ENCODE measurements around the gene RAD18. TPM values are rescaled to one million over a fixed set of nuclear protein-coding genes. Genes with fewer than 3 reads are reported as not detected.

RAD18 gene
- total RNA-seq, 1 experiment from 2014 or later = 14.9 TPM

DNA sequence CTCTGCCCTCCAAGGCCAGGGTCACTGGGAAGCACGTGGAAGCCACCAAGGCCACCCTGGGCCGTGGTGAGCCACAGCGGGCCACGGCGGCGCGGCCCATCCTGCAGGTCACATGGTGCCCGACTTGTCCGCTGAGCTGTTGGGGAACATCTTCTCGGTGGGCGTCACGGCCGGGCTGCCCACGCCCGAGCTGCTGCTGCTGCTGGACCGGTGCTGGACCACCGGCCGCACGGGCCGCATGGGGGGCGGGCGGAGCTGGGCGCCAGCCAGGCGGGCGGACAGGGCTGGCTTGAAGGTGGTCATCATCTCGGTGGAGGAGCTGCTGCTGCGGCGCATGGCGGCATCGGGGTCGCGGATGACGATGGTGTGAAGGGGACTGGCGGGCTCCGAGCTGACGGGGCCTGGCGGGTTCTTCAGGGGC is 22.1 kb upstream of the RAD18 start:
- DNase-seq (ENCODE audit: low spot score) = no peak

DNA sequence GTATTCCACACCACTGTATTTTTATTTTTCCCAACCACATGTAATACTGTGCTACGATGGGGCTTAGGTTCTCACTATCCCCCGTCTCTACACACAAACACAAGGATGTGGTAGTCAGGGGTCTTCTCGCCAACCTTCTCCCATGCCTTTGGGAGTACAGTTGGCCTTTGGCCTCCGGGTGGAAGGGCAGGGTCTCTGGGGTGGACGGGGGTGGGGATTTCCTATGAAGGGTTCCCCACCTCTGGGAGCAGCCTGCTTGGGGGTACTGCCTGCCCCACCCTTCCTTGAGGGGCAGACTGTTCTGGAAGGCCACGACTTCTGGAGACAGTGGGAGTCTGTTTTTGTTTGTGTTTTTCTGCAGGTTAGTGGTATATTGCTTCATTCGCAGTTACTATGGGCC is 21.3 kb upstream of the RAD18 start:
- DNase-seq (ENCODE audit: low spot score) = no peak

DNA sequence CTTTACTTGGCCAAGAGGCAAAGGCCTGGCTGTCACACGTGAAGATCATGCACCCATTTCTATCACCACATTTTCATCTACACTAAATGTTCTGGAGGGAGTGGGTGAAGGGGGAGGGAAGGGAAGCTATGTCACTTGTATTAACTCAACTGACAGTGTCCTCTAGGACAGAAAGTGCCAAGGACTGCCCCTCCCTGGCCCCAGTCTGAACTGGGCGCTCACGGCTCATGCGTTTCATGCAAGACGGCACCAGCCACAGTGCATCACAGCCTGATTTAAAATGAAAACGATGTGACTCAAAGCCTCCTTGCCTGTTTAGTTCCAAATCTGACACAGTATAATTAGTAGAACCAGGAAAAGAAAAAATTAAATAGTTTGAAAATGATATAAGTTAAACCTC is 20.8 kb upstream of the RAD18 start:
- DNase-seq (ENCODE audit: low spot score) = no peak

DNA sequence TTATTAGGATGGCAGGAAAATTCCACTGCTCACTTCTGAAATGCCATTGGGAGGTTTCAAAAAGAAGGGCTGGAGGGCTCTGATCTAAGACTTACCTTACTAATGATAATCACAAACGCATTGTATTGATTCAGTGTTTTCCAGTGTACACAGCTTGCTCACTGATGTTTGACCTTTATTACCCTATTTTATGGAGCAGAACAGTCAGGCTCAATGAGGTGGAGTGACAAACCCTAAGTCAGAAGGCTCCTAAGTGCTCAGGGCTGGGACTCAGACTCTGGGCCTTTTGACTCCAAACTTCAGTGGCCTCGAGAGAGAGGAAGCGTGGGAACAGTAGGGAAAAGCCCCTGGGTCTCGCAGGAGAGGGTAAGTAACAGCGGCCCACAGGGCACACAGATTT is 20.3 kb upstream of the RAD18 start:
- DNase-seq (ENCODE audit: low spot score) = no peak

DNA sequence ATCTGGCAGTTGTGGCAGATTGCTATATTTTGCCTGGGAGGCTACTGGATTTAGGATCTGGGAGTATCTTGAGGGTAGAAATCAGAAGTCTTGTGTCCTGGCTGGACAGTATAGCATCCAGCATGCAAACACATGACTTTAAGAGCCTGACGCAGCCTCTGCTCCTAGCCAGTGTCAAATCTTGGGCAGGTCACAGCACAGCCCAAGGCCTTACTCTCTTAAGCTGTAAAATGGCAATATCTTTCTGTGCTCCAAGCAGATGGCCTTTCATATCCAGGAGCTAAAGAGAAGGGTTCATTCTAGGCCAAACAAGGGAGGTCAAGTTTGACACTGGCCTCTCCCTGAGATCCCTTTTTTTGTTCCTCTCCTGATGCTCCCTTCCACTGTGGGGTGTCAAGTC is 19.8 kb upstream of the RAD18 start:
- no peak for DNase-seq (ENCODE audit: low spot score)

DNA sequence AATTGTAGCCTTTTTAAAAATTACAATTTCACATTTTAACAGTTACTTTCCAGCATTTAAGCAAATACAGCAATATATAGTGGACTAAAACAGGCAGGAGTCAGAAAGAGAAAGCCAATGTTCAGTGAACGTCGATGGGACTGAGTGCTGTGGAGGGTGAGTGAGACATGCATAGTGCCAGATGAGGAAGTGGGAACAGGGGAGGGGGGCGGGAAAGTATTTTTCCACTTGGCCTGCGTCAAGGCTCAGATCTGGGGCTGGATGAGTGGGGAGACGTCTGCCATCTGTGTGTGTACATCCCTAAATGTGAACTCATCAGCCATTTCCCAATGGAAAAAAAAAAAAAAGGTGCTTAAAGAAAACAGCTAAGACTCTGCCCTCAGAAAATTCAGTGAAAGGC is 19.2 kb upstream of the RAD18 start:
- DNase-seq (ENCODE audit: low spot score) = no peak

DNA sequence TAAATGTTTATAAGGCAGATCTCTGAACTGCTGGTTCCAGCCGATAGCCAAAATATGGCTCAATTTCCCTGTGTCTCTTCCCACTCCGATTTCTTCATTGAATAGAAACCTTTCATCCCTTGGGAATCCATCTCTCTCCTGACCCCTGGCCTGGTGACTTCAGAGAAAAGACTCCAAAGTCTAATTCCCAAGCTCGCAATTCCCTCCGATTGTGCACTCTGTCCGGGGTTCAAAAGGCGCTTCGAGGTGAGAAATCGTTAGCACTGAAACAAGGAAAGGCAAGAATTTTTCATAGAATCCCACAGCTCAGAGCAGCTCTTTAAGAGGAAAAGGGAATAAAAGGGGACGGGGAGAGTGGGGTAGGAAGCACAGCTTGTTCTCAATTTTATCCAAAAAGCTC is 18.4 kb upstream of the RAD18 start:
- no peak for DNase-seq (ENCODE audit: low spot score)

DNA sequence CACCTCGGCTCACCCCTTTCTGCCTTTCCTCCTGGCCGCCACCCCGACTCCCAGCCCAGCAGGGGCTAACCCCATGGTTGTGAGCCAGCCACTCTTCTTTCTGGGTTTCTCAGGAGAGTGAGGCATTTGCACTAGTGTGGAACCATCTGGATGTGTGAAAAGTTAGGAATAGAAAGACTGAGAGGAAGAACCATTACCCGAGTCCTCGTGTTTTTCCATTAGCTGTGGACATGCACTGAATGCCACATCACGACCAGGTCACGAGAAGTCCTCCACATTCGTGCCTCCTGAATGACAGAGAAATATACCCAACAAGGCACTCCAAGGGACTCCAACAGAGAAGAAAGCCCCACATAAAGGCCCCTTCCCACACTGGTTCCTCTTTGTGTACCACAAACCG is 18.0 kb upstream of the RAD18 start:
- DNase-seq (ENCODE audit: low spot score) = no peak

DNA sequence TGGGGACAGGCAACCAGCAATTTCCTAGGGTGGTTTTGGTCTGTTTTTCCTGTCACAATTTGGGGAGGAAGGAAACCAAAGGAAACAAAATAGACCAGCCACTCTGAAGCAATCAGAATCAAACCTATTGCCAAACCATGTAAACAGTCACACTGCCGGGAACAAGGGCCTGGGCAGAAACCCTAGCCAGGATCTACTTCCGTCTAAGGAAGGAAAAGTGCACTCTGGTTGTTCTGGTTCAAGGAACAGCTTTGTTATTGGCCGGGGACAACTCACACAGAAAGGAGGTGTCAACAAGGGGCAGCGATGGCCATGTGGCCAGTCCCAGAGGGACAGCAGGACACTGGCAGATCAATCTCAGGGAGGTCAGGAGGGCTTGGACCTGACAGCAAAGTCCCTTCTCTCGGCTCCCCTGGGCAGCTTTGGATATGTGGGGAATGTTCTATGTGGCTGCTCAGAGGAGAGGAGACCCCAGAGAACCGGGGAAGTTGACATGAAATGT is 17.5 kb upstream of the RAD18 start:
- DNase-seq (ENCODE audit: low spot score) = no peak

DNA sequence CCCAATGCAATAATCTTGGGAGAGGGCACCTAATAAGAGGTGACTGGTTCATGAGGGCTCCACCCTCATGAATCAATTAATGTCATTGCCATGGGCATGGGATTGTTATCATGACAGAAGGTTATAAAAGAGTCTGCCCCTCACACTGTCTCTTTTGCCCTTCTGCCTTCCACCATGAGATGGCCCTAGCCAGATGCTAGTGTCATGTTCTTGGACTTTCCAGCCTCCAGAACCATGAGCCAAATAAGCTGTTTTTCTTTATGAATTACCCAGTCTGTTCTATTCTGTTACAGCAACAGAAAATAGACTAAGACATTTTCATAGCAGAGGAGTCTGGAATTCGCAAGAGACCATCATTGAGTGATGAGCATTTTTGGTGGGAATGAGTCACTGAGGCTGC is 16.0 kb upstream of the RAD18 start:
- DNase-seq (ENCODE audit: low spot score) = no peak

DNA sequence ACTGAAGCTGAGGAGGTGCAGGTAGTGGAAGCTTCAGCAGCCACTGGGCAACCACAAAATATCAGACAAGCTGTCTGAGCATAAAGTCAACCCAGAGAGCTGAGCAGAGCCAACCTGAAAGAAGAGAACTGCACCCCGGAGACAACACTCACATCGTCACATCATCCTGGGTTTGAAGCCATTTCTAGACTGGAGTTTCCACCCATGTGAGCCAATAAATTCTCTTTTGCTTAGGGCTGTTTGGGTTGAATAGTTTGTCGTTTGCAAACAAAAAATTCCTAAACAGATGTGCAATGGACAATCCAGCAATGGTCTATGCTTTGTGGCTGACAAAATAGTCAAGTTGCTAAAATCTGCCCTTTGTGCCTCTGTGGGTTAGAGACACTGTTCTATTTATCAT is 15.3 kb upstream of the RAD18 start:
- DNase-seq (ENCODE audit: low spot score) = no peak

DNA sequence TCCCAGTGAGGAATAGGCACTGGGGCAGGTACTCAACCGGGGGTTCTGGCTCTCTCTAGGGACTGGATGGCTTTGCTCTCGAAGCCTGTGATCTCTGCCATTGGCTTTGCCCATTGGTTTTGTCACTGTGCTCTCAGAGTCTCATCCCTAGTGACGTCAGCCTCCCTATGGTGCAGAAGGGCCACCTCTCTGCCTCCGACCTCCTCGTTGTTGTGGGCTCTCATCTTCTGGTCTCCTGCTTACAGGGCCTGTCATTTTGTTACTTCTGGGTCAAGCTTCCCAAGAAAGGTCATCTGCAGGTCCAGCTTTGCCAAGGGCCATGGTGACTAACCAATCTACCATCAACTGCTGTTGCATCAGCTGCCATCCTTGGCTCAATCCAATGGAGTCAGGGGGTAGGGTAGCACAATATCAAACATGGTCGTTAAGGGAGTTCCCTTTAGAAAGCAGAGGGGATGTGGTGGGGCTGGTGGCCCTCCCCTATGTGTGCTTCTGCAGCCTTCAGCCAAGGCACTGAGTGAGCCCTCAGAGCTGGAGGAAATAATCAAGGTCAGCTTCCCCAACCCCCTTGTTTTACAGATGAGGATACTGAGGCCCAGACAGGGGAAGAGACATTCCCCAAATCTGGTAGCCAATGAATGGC is 13.4 kb upstream of the RAD18 start:
- DNase-seq (ENCODE audit: low spot score) = no peak

DNA sequence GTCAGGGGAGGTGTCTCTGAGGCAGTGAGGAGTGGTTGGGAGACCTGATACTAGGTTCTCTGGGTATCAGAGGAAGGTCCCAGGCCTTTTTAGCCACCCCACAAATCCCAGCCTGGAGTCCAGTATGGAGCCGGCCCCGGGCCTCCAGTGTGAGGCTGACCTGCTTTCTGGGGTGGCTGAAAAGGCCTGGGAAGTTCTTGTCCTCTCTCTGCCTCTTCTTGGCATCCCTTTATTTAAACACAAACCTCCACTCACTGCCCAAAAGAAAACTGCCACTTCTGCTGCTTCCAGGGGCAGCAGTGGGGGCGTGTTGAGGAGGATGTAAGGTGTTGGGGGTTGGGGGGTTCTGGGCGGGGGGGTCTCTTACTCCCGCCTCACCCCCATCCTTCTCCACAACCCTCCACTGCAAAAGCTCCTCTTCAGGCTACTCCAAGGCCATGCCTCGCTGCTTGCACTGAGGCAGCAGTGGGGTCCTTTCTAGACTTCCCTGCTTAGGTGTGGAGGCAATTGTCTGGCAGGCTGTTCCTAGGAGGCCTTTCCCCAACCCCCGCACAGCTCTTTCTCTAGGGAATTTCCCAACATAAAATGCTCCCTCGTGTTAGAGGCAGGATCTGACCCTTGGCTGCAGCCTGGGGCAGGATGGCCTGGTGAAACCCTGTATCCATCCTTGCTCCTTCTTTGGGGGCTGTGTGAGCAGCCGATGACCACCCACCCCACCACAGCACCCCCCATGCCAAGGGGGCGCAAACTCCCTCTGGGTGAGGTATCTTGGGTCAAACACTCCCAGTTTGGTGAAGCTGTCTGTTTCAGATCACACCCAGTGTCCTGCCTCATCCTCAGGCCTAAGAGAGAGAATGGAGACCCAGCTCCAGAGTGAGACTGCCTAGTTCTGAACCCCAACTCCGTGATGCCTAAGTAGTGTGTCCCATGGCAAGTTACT is 12.1 kb upstream of the RAD18 start:
- no peak for DNase-seq (ENCODE audit: low spot score)

DNA sequence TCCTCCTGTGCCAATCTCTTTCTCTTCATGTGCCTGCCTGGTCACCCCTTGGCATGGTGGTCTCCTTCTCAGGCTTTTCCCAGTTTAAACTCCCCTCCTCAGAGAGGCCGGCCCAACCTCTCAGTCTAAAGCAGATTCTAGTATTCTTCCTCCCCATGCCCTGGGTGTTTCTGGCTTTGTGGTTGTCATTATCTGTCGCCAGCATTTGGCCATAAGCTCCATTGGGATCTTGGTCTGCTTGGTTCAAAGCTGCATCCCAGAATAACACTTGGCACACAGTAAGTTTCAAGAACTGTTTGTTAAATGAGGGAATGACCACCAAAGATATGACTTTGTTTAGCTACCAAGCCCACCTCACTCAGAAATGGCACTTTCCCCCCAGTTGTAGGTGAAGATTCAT is 11.2 kb upstream of the RAD18 start:
- no peak for DNase-seq (ENCODE audit: low spot score)

DNA sequence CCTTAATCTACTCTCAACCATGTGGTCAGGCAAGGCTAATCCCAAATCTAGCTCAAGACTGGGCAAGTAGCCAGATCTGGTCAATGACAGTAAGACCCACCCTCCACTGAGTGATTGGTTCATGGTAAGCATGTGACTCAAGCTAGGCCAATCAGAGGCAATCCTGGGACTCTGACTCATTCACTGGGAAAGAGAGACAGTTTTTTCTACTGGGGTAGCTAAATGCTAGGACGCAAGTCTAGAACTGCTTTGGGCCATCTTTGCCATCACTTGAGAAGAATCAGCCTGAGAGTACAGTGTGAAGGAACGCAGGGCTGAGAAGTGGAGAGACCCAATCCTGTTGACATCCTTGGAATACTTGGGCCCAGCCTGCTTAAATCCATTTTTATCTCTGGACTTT is 9.4 kb upstream of the RAD18 start:
- peak; percentile 60 for DNase-seq (ENCODE audit: low spot score)

DNA sequence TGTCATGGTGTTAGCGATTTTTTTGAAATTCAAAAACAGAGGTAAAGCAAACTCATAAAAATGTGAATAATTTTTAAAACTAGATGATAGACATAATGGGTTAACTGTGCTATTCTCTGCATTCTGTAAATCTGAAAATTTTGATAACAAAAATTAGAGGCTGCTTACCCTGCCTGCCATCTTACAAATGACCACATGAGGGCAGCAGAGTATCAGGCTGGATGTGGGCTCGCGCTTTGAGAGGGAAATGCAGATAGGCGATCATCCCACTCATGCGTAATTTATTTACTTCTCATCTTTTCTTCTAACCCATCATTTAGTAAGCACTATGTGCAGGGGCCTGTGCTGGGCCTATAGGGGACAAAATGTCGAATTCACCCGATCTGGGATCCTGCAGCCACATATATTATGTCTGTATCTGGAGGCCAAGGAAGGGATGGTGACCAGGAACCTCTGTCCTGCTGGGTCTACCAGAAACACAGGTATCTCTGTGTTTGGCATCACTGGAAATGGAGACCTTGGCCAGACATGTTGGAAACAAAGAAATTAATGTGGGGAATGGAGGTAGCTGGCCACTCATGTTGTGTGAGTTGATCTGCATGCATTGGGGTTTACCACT is 7.8 kb upstream of the RAD18 start:
- DNase-seq (ENCODE audit: low spot score) = peak; percentile 61

DNA sequence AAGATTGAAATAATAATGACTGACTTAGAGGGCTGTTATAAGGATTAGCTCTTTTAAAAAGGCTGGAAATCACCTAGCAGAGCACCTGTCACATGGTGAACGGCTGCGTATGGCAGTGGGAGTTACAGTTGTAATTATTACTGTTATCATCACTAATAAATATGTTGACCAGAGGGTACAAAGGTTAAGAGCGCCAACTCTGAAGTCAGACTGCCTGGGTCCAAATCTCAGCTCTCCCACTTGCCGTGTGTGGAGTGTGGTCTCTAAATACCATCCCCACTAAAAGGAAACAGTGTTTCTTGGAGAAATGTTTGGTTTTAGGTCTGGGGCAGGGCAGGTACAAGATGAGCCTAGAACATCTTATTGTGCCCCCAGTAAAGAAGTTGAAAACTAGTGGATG is 6.0 kb upstream of the RAD18 start:
- no peak for DNase-seq (ENCODE audit: low spot score)

DNA sequence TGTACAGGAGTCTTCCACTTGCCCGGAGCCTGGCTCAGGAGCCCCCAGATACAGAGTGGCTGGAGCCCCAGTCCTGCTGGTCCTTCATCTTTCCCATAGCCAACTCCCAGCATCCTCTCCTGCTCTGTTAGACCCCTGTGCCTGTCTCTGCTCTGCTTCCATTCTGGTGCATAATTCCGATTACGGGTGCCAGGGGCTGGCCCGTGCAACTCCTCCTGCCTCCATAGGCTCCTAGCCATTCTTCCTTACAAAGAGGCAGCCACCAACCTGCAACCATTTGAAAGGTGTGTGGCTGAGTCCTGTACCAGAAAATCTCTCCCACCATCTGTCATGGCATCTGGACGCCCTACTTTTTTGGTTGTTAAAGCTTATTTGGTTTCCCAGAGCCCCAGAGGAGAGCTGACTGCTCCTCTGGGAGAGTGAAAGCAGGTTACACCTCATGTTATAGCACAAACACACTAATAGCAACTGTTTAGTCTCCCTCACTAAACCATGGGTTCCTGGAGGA is 5.2 kb upstream of the RAD18 start:
- no peak for DNase-seq (ENCODE audit: low spot score)

DNA sequence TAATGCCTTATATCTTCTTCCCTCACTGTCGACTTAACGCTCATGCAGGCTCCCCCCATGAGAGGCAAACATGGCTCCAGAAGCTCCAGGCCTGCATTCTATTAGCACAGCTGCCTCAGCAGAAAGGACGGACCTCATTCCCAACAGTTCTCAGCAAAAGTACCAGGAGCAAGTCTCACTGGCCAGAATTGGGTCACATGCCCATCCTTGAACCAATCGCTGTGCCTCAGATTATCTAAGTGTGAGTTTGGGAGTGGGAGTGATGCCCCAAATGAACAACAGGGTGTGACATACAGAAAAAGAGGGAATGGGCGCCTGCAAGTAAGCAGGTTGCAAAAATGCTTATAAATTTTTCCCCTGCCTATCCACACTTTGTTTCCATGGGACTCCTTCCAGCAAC is 4.3 kb upstream of the RAD18 start:
- DNase-seq (ENCODE audit: low spot score) = no peak

DNA sequence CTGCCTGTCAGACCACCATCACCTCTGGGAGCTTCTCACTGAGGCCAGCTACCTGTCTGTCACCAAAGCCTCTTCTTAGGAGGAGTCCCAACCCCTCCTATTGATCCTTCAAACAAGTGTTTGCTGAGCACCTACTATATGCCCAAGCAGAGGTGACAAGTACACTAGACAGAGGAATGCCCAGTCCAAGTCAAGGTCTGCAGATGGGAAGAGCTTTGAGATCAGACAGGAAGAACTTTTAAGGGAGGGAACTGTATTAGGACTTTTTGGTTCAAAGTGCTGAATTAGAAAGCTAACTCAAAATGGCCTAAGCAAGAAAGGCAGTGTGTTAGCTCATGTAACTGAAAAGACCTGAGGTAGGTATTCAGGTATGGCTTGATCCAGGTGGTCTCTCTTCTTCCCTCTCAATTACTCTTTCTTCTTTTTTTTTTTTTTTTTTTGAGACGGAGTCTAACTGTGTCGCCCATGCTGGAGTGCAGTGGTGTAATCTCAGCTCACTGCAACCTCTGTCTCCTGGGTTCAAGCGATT is 3.6 kb upstream of the RAD18 start:
- DNase-seq (ENCODE audit: low spot score) = no peak

DNA sequence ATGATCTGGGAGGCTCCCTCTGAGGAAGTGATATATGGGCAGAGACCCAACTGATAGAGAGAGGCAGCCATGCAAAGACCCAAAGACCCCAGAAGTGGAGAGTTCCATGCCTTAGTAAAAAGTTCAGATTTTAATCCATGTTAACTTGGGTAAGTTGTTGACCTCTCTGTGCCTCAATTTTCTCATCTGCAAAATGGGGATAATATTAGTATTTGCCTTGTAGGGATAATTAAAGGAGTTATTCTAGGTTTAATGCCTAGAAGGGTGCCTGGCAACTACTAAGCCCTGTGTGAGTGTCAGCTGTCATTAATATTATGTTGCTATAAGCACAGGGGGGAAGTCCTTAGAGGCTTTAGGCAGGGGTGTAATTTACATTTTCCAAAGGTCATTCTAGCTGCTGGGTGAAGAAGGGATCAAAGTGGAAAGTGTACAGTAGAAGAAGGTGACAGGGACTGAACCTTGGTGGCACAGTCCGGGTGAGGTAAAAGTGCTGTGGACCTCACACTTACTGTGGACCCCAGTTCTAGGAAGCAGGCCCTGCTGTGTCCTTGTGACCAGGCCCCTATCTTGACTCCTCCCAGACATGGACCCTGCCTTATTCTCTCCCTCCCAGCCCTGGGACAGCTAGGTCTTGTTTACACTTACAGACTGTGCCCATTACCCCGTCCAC is 3.0 kb upstream of the RAD18 start:
- DNase-seq (ENCODE audit: low spot score) = no peak
